OCI-LY7 (cell line): Measurements from ENCODE around the gene DAZAP1. TPM values are rescaled to one million over a fixed set of nuclear protein-coding genes. Genes with fewer than 3 reads are reported as not detected.

Experiments
- BruUV-seq: library from RNA; stranded (reverse); fragments of 400-500 nt; replicated peaks from 2 replicates; lab custom pipeline; 2021; lab: Mats Ljungman, UMichigan
- CTCF ChIA-PET: fragments of 300-600 bp; sonication (Branson Sonifier 250); formaldehyde crosslinking; loops from one replicate; lab custom pipeline; 2022; ENCODE audit warnings: antibody characterized with exemption; ENCODE audit not compliant: unreplicated experiment; lab: Charles Lee
- POLR2A ChIA-PET: fragments of 300-600 bp; sonication (Branson Sonifier 250); formaldehyde crosslinking; loops from one replicate; lab custom pipeline; 2022; ENCODE audit warnings: antibody characterized with exemption; lab: Charles Lee
- DNase-seq: peaks from one replicate; pipeline ENCODE4 v3.0.0-alpha.2; 2015; ENCODE audit warnings: low spot score
- H2AFZ ChIP-seq: fragments of 200-600 bp; sonication (generic), shearing (Covaris generic); 2 replicates; pipeline ENCODE4 v1.6.1; 2014; ENCODE audit warnings: mild to moderate bottlenecking, antibody characterized with exemption, low read length, moderate library complexity
- H3K27ac ChIP-seq: fragments of 200-600 bp; sonication (generic); 2 replicates; pipeline ENCODE4 v1.5.1; 2014; ENCODE audit warnings: mixed run types, low read depth, mild to moderate bottlenecking, moderate library complexity, low read length, inconsistent platforms; ENCODE audit not compliant: poor library complexity, severe bottlenecking
- H3K36me3 ChIP-seq: fragments of 200-600 bp; sonication (generic); 2 replicates; pipeline ENCODE4 v1.6.1; 2014; ENCODE audit warnings: mild to moderate bottlenecking, antibody characterized with exemption, low read length, moderate library complexity, mixed read lengths; ENCODE audit not compliant: insufficient read depth
- H3K4me1 ChIP-seq: fragments of 200-600 bp; sonication (generic); 2 replicates; pipeline ENCODE4 v1.5.1; 2014; ENCODE audit warnings: mild to moderate bottlenecking, low read length; ENCODE audit not compliant: insufficient read depth, poor library complexity, severe bottlenecking
- H3K4me2 ChIP-seq: fragments of 200-600 bp; sonication (generic); 2 replicates; pipeline ENCODE4 v1.6.1; 2014; ENCODE audit warnings: mild to moderate bottlenecking, low read length
- H3K4me3 ChIP-seq: fragments of 200-600 bp; sonication (generic); 2 replicates; pipeline ENCODE4 v1.5.1; 2014; ENCODE audit warnings: mild to moderate bottlenecking, low read depth, low read length; ENCODE audit not compliant: poor library complexity, severe bottlenecking
- H3K79me2 ChIP-seq: fragments of 200-600 bp; sonication (generic); 2 replicates; pipeline ENCODE4 v1.6.1; 2016; ENCODE audit warnings: low read depth, mild to moderate bottlenecking, low read length, moderate library complexity, mixed read lengths; ENCODE audit not compliant: insufficient read depth
- H3K9me2 ChIP-seq: fragments of 200-600 bp; sonication (generic); 2 replicates; pipeline ENCODE4 v1.6.1; 2016; ENCODE audit warnings: mild to moderate bottlenecking, low read length, mixed read lengths; ENCODE audit not compliant: insufficient read depth
- H3K9me3 ChIP-seq: fragments of 200-600 bp; sonication (generic); 2 replicates; pipeline ENCODE4 v1.6.1; 2014; ENCODE audit warnings: mild to moderate bottlenecking, mixed run types, low read length, mixed read lengths
- H4K20me1 ChIP-seq: fragments of 200-600 bp; sonication (generic); 2 replicates; pipeline ENCODE4 v1.6.1; 2014; ENCODE audit warnings: mild to moderate bottlenecking, antibody characterized with exemption, low read length, moderate library complexity, mixed read lengths; ENCODE audit not compliant: insufficient read depth
- CTCF ChIP-seq: fragments of 200-600 bp; sonication (generic); conservative IDR thresholded peaks from 2 replicates; pipeline ENCODE4 v1.5.1; 2014; ENCODE audit warnings: mild to moderate bottlenecking, antibody characterized with exemption, low read length, moderate library complexity, mixed read lengths
- EZH2phosphoT487 ChIP-seq: fragments of 200-600 bp; sonication (generic); IDR thresholded peaks from 2 replicates; pipeline ENCODE4 v1.6.1; 2018; ENCODE audit warnings: low read depth, borderline replicate concordance, mild to moderate bottlenecking, mixed run types, antibody characterized with exemption, low read length, moderate library complexity, mixed read lengths
- intact Hi-C: fragments of 100-400 bp; cut with micrococcal nuclease; formaldehyde crosslinking; loops from one replicate; pipeline ENCODE4 v1.10.0; 2022; ENCODE audit not compliant: unreplicated experiment
- total RNA-seq, 2 experiments: library from RNA; depleted of rRNA in 1 of 2; stranded (reverse); fragments of >200 nt in 1 of 2; shearing (Covaris generic) in 1 of 2; gene quantifications; 2 replicates each; pipeline ENCODE4 v1.2.3, GENCODE V29; 2014 to 2022

The DAZAP1 gene
- total RNA-seq, 2 experiments from 2014 or later, result 170 to 373 TPM

GRCh38 chr19:1474011-1474764 lies 66.8 kb downstream of the DAZAP1 start:
- Histone ChIP-seq H3K79me2 (peaks cover 17% of the 10 kb centered on the region), H4K20me1 (peaks cover 7% of the 10 kb centered on the region; the same call in 1 of the 2 replicates), H3K4me2 (no peak overlapping the region), H2AFZ (no peak overlapping the region), H3K4me1 (peaks cover 25% of the 10 kb centered on the region), H3K9me2 (no peaks in the 10 kb centered on the region), H3K4me3 (no peak overlapping the region), H3K27ac (no peak overlapping the region), H3K9me3 (no peaks in the 10 kb centered on the region), H3K36me3 (peaks cover 21% of the 10 kb centered on the region)
- no peak for DNase-seq
- ChIA-PET POLR2A (no interaction called here), CTCF (no interaction called here)
- TF ChIP-seq CTCF (no peak), EZH2phosphoT487 (no peak)
- intact Hi-C loops, result no loop called here
- no TSS peak for BruUV-seq

DNA sequence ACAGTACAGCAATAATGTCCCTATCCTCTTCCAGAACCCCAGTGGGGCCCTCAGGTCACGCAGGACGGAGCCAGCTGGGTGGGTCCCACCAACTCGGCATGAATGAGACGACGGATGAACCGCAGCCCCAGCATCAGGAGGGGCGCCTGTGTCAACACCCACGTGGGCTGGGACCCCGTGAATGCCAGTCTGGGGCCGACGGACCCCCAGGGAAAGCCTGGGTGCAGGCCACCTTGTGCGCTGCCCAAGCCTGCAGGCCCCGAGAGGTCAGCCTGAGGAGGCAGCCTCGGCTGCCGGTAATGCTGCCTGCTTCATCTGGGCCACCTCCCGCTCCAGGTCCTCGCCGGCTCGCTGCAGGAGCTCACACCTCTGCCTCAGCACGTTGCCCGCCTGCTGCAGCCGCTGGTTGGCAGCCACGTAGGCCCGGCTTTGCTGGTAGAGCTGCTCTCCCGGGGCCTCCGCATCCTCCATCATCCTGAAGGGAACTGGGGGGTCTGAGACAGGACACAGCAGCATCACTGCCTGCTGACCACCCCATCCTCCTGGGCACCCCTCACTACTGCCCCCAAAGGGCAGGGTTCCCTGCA lies 67.5 kb downstream of the DAZAP1 start:
- no peak for TF ChIP-seq CTCF
- peaks cover 21% of the 10 kb centered on the region for H3K36me3 ChIP-seq
- peaks cover 17% of the 10 kb centered on the region for H3K79me2 ChIP-seq
- H3K27ac ChIP-seq, result no peak overlapping the region
- intact Hi-C loops, result no loop called here
- H3K4me3 ChIP-seq, result no peak overlapping the region
- ChIA-PET POLR2A (no interaction called here), CTCF (no interaction called here)
- H2AFZ ChIP-seq, result no peak overlapping the region
- H3K9me3 ChIP-seq, result no peaks in the 10 kb centered on the region
- peaks cover 7% of the 10 kb centered on the region; the same call in 1 of the 2 replicates for H4K20me1 ChIP-seq
- no peak overlapping the region for H3K4me2 ChIP-seq
- no TSS peak for BruUV-seq
- DNase-seq, result no peak
- peaks cover 29% of the 10 kb centered on the region for H3K4me1 ChIP-seq
- no peaks in the 10 kb centered on the region for H3K9me2 ChIP-seq
